GM11168 (cell line): ENCODE measurements around the gene CAMK2B.

Experiments used
- in situ Hi-C: fragments of 300-500 bp; cut with MboI; formaldehyde crosslinking; loops from one replicate; pipeline ENCODE4 v1.12.0; 2022; ENCODE audit warnings: low sequenced_read_pairs; ENCODE audit not compliant: unreplicated experiment

CAMK2B gene

GRCh38 chr7:44311561-44312495 lies 13.6 kb downstream of the CAMK2B start:
- in situ Hi-C loops = no loop called here

- in situ Hi-C loops = no loop called here
Observed at GRCh38 chr7:44310221-44310848, 15.1 kb downstream of the CAMK2B start.

GRCh38 chr7:44309271-44310091 lies 15.9 kb downstream of the CAMK2B start:
- in situ Hi-C loops = no loop called here

DNA sequence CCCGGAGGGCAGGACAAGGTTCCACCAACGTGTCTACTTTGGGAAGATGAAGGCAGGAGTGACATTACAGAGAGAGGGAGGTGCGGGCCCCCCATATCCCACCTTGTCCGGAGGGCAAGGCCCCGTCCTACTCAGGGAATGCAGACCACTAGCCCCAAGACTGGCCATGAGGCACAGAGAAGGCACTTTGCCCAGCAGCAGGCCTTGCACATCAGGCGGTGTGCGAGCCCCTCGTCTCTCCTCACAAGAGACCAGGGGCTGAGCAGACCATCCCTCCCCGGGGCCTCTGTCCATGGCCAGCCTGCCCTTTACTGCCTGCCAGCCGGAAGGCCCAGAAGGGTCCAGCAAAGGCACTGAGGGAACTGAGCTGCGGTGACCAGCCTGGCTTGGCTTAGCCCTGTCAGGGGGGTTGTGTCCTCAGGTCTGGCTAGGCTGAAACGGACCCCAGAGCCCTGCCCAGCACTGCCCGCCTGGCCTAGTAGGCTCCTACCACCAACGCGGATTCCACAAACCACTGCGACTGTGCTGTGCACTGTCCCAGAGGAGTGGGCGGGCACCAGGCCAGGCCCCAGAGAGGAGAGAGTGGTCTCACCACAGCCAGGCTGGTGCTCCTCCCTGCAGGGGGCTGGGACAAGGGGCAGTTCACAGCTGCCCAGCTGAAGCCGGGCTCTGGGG lies 16.7 kb downstream of the CAMK2B start:
- in situ Hi-C loops = no loop called here

GRCh38 chr7:44307905-44308595 lies 17.3 kb downstream of the CAMK2B start:
- in situ Hi-C loops = no loop called here

DNA sequence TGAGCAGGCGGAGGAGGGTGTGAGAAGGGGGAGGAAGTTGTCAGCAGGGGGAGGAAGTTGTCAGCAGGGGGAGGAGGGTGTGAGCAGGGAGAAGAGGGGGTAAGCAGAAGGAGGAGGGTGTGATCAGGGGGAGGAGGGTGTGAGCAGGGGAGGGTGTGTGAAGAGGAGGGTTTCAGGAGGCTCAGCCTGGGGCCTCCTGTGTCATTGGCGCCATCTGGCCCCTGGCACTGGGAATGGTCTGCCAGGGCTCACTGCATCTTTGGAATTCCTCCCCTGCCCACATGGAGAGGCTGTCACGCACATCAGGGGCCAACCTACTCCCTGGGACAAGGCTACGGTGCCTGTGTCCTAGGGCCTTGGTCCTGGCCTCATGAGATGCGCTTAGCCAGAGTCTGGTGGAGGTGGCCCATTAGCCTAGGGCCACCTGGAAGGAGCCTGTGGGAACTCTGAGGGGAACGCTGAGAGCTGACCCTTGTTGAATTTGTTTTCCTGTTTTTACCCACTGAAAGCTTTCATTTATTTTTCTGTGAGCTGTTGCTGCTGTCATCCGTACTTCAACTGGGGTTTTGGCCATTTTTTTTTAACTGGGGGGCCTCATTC lies 18.0 kb downstream of the CAMK2B start:
- in situ Hi-C loops = no loop called here

- in situ Hi-C loops = no loop called here
Observed at GRCh38 chr7:44306606-44307005, 18.8 kb downstream of the CAMK2B start.

DNA sequence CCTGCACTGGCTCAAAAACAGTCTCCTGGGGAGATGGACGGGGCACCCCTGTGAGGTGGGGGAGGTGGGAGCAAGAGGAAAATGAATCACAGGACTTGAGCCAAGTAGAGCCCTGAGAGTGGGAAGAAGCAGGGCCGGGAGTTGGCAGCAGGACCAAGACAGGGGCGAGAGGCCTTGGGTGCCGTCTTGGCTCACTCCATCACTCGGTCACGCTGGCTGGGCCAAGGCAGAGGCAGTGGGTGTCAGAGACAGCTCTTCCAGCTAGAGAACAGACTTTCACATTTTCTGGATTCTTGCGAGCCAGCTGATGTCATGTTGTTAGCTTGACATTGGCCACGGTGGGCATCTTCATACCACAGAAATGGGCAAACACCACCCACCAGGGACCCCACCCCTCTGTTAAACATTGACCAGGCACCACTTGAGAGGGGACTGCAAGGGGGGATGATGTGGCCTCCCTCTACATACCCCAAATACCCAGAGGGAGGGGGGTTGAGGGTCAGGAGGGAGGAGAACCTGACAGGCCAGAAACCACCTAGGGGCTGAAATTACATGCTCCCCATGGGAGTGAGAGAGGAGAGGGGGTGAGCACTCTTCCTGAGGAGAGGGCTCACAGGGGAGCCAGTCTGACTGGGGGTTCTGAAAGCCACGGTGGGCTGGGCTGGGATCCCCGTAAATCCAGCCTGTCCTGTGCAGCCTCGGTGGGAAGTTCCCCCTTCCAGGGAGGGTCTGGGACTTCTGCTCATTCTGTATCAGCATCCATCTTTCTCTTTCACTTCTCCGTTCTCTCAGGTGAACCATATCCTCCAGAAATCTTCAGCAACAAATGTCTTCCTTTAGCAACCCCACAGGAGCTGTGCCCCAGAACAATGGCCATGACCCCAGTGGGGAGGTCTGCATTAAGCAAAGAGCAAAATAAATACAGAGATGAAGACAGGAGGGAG lies 19.6 kb downstream of the CAMK2B start:
- in situ Hi-C loops = no loop called here

DNA sequence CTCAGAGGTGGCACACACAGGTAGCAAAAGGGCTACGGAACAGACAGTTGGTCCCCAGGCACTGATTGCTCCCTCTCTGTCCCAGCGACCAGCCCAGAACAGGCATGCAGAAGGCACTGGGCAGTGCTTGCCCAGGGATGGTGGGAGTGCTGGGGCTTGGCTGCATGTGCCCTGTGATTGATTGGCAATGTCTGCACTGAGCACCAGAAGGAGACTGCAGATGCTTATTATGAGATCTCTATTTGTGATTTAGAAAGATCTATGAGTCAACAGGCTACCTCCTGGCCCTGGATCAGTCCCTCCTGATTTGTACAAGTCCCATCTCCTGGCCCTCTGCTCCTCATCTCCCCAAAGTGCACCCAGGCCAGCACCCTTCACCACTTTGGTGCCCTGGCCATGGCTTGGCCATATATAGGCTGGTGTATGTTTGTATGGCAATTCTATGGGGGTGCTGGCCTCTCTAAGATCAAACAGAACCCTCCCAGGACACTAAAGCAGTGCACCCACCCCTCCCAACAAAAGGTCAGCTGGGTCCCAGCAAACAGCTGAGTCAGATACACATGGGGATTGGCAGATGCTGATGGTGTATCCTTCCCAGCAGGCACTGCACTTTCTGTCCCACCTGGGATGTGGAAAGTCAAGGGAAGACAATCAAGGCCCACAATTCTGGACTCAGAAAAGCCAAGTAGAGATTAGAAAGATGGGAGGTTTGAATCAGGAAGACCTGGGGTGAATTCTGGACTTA lies 30.9 kb downstream of the CAMK2B start:
- in situ Hi-C loops = no loop called here

GRCh38 chr7:44293561-44294324 lies 31.7 kb downstream of the CAMK2B start:
- in situ Hi-C loops = no loop called here

DNA sequence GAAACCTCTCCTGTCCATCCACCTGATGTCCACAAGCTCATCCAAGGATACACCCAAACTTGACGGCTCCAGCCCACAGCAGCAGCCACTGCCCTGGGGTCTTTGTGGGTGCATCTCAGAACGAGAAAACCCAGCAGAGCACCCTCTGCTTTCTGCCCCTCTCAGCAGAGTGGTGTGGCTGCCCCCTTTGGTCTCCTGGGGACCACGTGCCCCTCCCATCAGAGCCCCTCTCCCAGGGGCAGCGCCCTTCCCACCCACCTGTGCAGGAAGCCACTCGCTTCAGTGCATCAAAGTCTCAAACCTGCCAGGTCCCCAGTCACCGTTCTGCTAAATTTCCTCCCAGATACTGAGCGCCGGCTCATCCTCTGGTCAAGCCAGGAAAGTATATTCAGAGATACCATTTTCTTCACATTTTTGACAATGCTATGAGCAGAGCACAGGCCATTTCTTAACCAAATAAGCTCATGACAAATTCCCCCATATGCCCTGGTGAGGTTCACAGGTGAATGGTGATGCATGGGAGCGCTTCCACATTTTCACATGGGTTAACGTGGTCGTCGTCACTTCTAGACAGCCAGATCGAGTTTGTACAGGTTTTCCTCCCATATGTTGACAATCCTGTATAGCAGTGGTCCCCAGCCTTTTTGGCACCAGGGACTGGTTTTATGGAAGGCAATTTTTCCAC lies 32.4 kb downstream of the CAMK2B start:
- in situ Hi-C loops = no loop called here

- in situ Hi-C loops = no loop called here
Observed at GRCh38 chr7:44292420-44292817, 33.0 kb downstream of the CAMK2B start.

GRCh38 chr7:44291733-44292419 lies 33.5 kb downstream of the CAMK2B start:
- in situ Hi-C loops = no loop called here

DNA sequence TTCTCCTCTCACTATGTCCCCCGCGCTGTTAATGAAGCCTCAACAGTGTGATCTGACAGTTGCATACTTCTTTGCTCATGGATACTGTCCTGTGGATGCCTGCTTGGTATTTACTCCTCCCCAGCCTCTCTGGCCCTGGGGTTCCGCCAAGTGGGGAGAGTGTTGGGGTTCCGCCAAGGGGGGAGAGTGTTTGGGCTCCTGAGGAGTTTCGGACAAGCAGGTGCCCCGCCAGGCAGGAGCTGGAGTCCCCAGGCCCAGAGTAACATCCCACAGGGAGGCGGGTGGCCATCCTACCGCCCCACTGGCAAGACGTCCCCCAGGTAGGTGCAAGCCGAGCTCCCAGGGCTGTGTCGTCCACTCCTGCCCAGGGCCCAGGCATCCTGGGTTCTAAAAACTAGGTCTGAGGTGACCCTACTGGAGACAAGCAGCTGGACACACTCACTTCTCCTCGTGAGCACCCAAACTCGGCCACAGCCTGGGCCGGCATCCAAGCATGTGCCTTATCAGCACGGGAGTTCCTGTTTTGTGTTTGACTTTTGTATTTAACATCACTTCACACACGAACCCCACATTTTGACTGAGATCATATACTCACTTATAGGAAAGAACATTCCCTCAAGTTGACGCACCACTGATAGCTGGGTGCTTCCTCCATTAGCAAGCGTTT lies 34.2 kb downstream of the CAMK2B start:
- in situ Hi-C loops = no loop called here

DNA sequence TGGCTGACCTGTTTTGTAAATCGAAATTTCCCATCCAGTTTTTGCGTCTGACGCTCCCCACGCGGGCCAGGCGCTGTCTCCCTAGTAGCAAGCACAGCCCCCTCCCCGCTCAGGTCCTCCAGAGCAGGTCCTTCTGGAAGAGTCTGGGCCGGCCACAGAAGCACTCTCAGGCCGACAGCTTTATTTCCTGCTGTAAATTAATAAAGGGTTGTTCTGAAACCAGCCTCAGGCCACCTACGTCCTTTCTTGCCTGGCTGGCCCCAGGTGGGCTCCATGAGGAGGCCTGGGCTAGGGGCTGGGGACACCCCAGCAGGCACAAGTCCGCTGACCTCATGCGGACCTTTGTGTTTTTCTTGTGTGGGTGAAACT lies 35.2 kb downstream of the CAMK2B start:
- in situ Hi-C loops = no loop called here
